Melanocyte of skin (primary cell): ENCODE results near the gene PADI2. TPM values are rescaled to one million over a fixed set of nuclear protein-coding genes. Genes with fewer than 3 reads are reported as not detected.

Experiments
- total RNA-seq, 2 donors: library from RNA; depleted of rRNA; stranded (reverse); fragments of >200 nt; gene quantifications; 2 replicates each; pipeline ENCODE4 v1.2.3, GENCODE V29; 2012

PADI2 gene
- total RNA-seq = under 1 TPM in 1 of 2 donors, not detected in 1; under 0.01 TPM

DNA sequence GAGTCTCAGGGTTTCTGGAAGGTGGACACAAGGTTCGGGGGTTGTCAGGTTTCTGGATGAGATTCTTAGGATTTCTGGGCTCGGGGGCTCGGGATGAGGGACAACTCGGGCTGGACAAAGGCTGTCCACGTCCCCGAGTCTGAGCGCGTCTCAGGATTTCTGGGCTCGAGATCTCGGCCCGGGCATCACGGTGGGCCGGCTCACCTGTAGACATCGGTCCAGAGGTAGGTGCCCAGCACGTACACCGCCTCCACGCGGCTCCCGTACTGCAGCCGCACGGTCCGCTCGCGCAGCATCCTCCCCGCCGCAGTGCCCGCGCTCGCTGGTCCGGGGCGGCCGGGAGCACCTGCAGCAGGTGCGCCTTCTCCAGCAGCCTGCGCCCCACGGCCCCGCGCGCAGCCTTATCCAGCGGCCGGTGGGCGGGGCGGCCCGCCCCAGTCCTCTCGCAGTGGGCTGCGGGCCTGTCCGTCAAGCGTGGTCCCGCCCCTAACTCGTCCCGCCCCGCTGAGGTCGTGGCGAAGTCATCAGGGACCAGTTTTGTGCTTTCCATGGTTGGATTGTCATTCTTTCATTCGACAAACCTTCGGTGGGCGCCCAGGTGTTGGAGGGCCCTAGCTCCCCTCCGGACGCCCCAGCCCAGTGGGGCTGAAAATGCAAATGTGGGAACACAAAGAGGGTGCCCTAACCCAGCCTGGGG is at the start of gene PADI2:
Gene PADI2 (minus strand): TSS at position 376 of the 697 bp plus-strand sequence. CDS start 80 bp downstream, at position 296.

DNA sequence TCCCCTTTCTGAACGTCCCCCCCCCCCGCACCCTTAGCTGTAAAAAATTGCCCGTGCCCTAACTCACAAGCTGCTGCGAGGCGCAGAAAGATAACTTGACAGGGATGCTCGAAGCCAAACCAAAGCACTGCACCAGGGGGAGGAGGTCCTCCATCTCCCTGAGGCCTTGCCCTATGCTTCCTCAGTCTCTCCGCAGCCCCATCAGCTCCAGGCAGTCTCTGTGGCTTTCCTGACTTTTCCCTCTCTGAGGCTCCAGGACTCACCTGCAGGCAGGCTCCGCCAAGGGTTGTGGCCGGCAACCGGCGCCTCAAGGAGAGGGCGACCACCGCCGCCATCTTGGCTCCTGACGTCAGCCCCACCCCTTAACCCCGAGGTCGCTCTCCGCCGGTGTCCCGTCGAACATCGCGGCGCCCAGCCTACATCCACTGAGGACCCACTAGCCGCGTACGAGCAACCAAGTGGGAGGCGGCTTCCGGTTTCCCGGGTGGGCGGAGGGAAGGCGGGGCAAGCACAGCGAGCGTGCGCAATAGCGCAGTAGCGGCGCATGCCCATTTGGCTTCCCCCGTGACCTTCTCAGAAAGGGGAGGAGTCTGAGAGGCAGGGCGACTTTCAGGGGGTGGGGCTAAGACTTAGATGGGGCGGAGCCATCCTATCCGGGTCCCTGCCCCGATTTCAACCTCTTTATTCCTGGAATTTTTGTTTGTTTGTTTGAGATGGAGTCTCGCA is 65.4 kb downstream of the PADI2 start, which contains the start of gene SDHB:
Gene SDHB (minus strand): TSS at position 348 of the 726 bp plus-strand sequence. CDS start 13 bp downstream, at position 335.

Other genes starting within 250 kb of the PADI2 start
- gene RNU1-2, start 223.5 kb downstream of the PADI2 start, total RNA-seq = under 1 TPM; under 0.01 TPM
- gene CROCC, start 197.5 kb downstream of the PADI2 start, total RNA-seq = 10 to 100 TPM; 16.9 to 46.6 TPM
- 10 to 100 TPM; 17.6 to 28.0 TPM for gene MFAP2, start 138.8 kb downstream of the PADI2 start, total RNA-seq
- gene ATP13A2, start 107.5 kb downstream of the PADI2 start, total RNA-seq = 10 to 100 TPM; 41.0 to 59.6 TPM
- gene SDHB, start 65.4 kb downstream of the PADI2 start, total RNA-seq = 100 to 1,000 TPM; 181 to 234 TPM
- gene PADI1, start 85.7 kb upstream of the PADI2 start, total RNA-seq = under 1 TPM in 1 of 2 donors, not detected in 1; under 0.01 TPM
- gene PADI3, start 129.6 kb upstream of the PADI2 start, total RNA-seq = not detected
- gene PADI4, start 188.7 kb upstream of the PADI2 start, total RNA-seq = not detected